Lower leg skin (tissue), 4 donors: ENCODE data around the gene MAPK8IP3. TPM values are rescaled to one million over a fixed set of nuclear protein-coding genes. Genes with fewer than 3 reads are reported as not detected.

Experiments used
- DNase-seq, 2 donors: peaks; one replicate each; pipeline ENCODE4 v3.0.0-alpha.2; 2019; ENCODE audit warnings: low spot score in 2 of 2
- H3K4me3 ChIP-seq: fragments of 200-600 bp; sonication (generic); 2 replicates; pipeline ENCODE4 v1.5.1; 2017; ENCODE audit warnings: mild to moderate bottlenecking, low read depth; ENCODE audit not compliant: poor library complexity, severe bottlenecking
- CTCF ChIP-seq, 3 donors: fragments of 450-650 bp; IDR thresholded peaks; one replicate each; pipeline ENCODE4 v1.5.1; 2016; ENCODE audit warnings: antibody characterized with exemption in 3 of 3, mild to moderate bottlenecking in 3 of 3, moderate library complexity in 2 of 3
- POLR2A ChIP-seq, 2 donors: fragments of 450-650 bp; IDR thresholded peaks; one replicate each; pipeline ENCODE4 v1.6.1; 2016 to 2017; ENCODE audit warnings: antibody characterized with exemption in 2 of 2, mild to moderate bottlenecking in 1 of 2, moderate library complexity in 1 of 2
- WGBS, 2 donors: methylation state at CpG; one replicate each; pipeline ENCODE4 v1.1.5; 2018; 5-methylcytosine and 5-hydroxymethylcytosine counted together
- intact Hi-C: fragments of 100-400 bp; cut with DNase I; formaldehyde crosslinking; loops from one replicate; pipeline ENCODE4 v1.15.0; 2023; ENCODE audit warnings: low total_unique reads
- total RNA-seq, 4 donors: library from RNA; depleted of rRNA; stranded (reverse); fragments of >200 nt; gene quantifications; one replicate each; pipeline ENCODE4 v1.1.0, GENCODE V29; 2016

The MAPK8IP3 gene
- total RNA-seq = 10 to 100 TPM; 59.9 to 95.8 (median 62.9) TPM

GRCh38 chr16:1705688-1706385 is at the start of gene MAPK8IP3:
Gene MAPK8IP3 (plus strand): TSS chr16:1706195. CDS start chr16:1706340, 145 bp downstream.
- H3K4me3 ChIP-seq = peak within 1 kb of the TSS; percentile 64
- intact Hi-C loops = no loop called here
- WGBS, 2 donors = 0% methylated on average over 38 to 39 of the region's 79 CpGs
- DNase-seq = peak; percentile 85 to 98
- TF ChIP-seq POLR2A (IDR thresholded peaks at IDR 0.05) = peak in 1 of 2 donors; percentile 36
- peak in 2 of 3 donors; percentile 8 to 68 for TF ChIP-seq CTCF (IDR thresholded peaks at IDR 0.05)

- no peak overlapping the region for H3K4me3 ChIP-seq
- DNase-seq = no peak
- WGBS, 2 donors = 88 to 92% methylated on average over 23 to 24 of the region's 24 CpGs
- no peak for TF ChIP-seq CTCF (IDR thresholded peaks at IDR 0.05)
- TF ChIP-seq POLR2A (IDR thresholded peaks at IDR 0.05) = no peak
- intact Hi-C loops = no loop called here
Observed at GRCh38 chr16:1656808-1657617, 49.0 kb upstream of the MAPK8IP3 start.

- no peak for DNase-seq
- WGBS, 2 donors = 93 to 96% methylated on average over 12 to 13 of the region's 13 CpGs
- no peak for TF ChIP-seq POLR2A (IDR thresholded peaks at IDR 0.05)
- no peak for TF ChIP-seq CTCF (IDR thresholded peaks at IDR 0.05)
- intact Hi-C loops = no loop called here
- H3K4me3 ChIP-seq = no peak overlapping the region
Observed at GRCh38 chr16:1657841-1658240, 48.2 kb upstream of the MAPK8IP3 start.

GRCh38 chr16:1659031-1659430 is 47.0 kb upstream of the MAPK8IP3 start:
- no peak for DNase-seq
- intact Hi-C loops = no loop called here
- H3K4me3 ChIP-seq = no peak overlapping the region
- WGBS, 2 donors = 91 to 95% methylated on average over 5 of the region's 5 CpGs
- no peak for TF ChIP-seq POLR2A (IDR thresholded peaks at IDR 0.05)

GRCh38 chr16:1661826-1662225 is 44.2 kb upstream of the MAPK8IP3 start:
- WGBS, 2 donors = 87 to 88% methylated on average over 2 of the region's 2 CpGs
- intact Hi-C loops = no loop called here
- H3K4me3 ChIP-seq = no peak overlapping the region
- DNase-seq = no peak
- no peak for TF ChIP-seq CTCF (IDR thresholded peaks at IDR 0.05)
- no peak for TF ChIP-seq POLR2A (IDR thresholded peaks at IDR 0.05)

GRCh38 chr16:1662543-1662942 is 43.5 kb upstream of the MAPK8IP3 start:
- H3K4me3 ChIP-seq = no peak overlapping the region
- WGBS, 2 donors = 93% methylated on average over 20 of the region's 20 CpGs
- intact Hi-C loops = no loop called here
- no peak for TF ChIP-seq POLR2A (IDR thresholded peaks at IDR 0.05)
- no peak for TF ChIP-seq CTCF (IDR thresholded peaks at IDR 0.05)
- DNase-seq = no peak
